Panc1 (cell line): Measurements from ENCODE around the gene MATN4. TPM values are rescaled to one million over a fixed set of nuclear protein-coding genes. Genes with fewer than 3 reads are reported as not detected.

Experiments
- ATAC-seq: fragments of 200-7000 bp; cut with Tn5 transposase; 2 replicates; pipeline ENCODE4 v1.9.1; 2020; ENCODE audit warnings: mild to moderate bottlenecking, moderate library complexity
- BruUV-seq: library from RNA; stranded (reverse); fragments of 400-500 nt; replicated peaks from 2 replicates; lab custom pipeline; 2021; lab: Mats Ljungman, UMichigan
- CTCF ChIA-PET: fragments of 300-600 bp; sonication (Branson Sonifier 250); formaldehyde crosslinking; loops from one replicate; lab custom pipeline; 2022; ENCODE audit warnings: antibody characterized with exemption; lab: Charles Lee
- POLR2A ChIA-PET: fragments of 300-600 bp; sonication (Branson Sonifier 250); formaldehyde crosslinking; loops from one replicate; lab custom pipeline; 2022; ENCODE audit warnings: antibody characterized with exemption; lab: Charles Lee
- DNase-seq: peaks from one replicate; pipeline ENCODE4 v3.0.0-alpha.2; 2010; ENCODE audit warnings: low read depth, low spot score
- H3K27ac ChIP-seq: 2 replicates; pipeline ENCODE4 v1.5.1; 2011; ENCODE audit warnings: mild to moderate bottlenecking, low read length, inconsistent platforms
- H3K27me3 ChIP-seq: fragments of 200-500 bp; sonication (Bioruptor generic); 2 replicates; pipeline ENCODE4 v1.6.0; 2014; ENCODE audit warnings: low read length, inconsistent platforms; ENCODE audit not compliant: control insufficient read depth, insufficient read depth
- H3K36me3 ChIP-seq: fragments of 200-500 bp; sonication (Bioruptor generic); 2 replicates; pipeline ENCODE4 v1.5.1; 2014; ENCODE audit warnings: inconsistent platforms, mild to moderate bottlenecking, low read length, moderate library complexity; ENCODE audit not compliant: control insufficient read depth, insufficient read depth
- H3K4me1 ChIP-seq: 2 replicates; pipeline ENCODE4 v1.5.1; 2011; ENCODE audit warnings: inconsistent platforms, mild to moderate bottlenecking, low read length, moderate library complexity; ENCODE audit not compliant: control insufficient read depth, insufficient read depth
- H3K4me3 ChIP-seq, 2 experiments: 2 replicates each; pipeline ENCODE4 v1.5.1; 2011 to 2012; ENCODE audit warnings: low read depth in 2 of 2, low read length in 2 of 2, mild to moderate bottlenecking in 2 of 2, inconsistent platforms in 1 of 2, moderate library complexity in 1 of 2
- H3K9me3 ChIP-seq: fragments of 200-500 bp; sonication (Bioruptor generic); 2 replicates; pipeline ENCODE4 v1.5.1; 2014; ENCODE audit warnings: low read depth, mild to moderate bottlenecking, inconsistent platforms, low read length, moderate library complexity; ENCODE audit not compliant: control insufficient read depth, insufficient read depth
- POLR2AphosphoS5 ChIP-seq: IDR thresholded peaks from 2 replicates; pipeline ENCODE4 v1.6.1; 2012; ENCODE audit warnings: mild to moderate bottlenecking, low read depth, low read length, moderate library complexity
- SIN3A ChIP-seq: IDR thresholded peaks from 2 replicates; pipeline ENCODE4 v1.6.1; 2012; ENCODE audit warnings: low read depth, mild to moderate bottlenecking, low read length, moderate library complexity, borderline replicate concordance; ENCODE audit not compliant: insufficient read depth
- TCF7L2 ChIP-seq: IDR thresholded peaks from 2 replicates; pipeline ENCODE4 v1.6.1; 2011; ENCODE audit warnings: mild to moderate bottlenecking, low read depth, low read length, inconsistent platforms
- in situ Hi-C: cut with HindIII; loops from 2 replicates; pipeline ENCODE4 v1.10.0; 2016; ENCODE audit warnings: low sequenced_read_pairs, low pct_unique_long_range_greater_than_20kb
- intact Hi-C: fragments of 100-400 bp; cut with micrococcal nuclease; formaldehyde crosslinking; loops from one replicate; pipeline ENCODE4 v1.10.0; 2022; ENCODE audit not compliant: unreplicated experiment
- total RNA-seq: library from RNA; stranded (reverse); gene quantifications from one replicate; pipeline ENCODE4 v1.2.1, GENCODE V29; 2021; ENCODE audit not compliant: unreplicated experiment
- TF ChIP-seq, protein P1 (sequence below): fragments of 450-650 bp; IDR thresholded peaks from 2 replicates; pipeline ENCODE4 v1.5.1; 2017; ENCODE audit warnings: mild to moderate bottlenecking
- TF ChIP-seq, protein P2 (sequence below), 2 experiments: IDR thresholded peaks; 2 replicates each; pipeline ENCODE4 v1.6.1; 2011 to 2012; ENCODE audit warnings: low read depth in 2 of 2, control low read depth in 1 of 2, low read length in 1 of 2, mild to moderate bottlenecking in 1 of 2, moderate library complexity in 1 of 2; ENCODE audit not compliant: insufficient read depth in 1 of 2

Gene MATN4
- total RNA-seq, 1 experiment from 2014 or later: 0.15 TPM

GRCh38 chr20:45320948-45321595 lies 13.0 kb upstream of the MATN4 start:
- H3K27ac ChIP-seq: no peak overlapping the region
- no peak for TF ChIP-seq TCF7L2
- TF ChIP-seq, protein P1, sequence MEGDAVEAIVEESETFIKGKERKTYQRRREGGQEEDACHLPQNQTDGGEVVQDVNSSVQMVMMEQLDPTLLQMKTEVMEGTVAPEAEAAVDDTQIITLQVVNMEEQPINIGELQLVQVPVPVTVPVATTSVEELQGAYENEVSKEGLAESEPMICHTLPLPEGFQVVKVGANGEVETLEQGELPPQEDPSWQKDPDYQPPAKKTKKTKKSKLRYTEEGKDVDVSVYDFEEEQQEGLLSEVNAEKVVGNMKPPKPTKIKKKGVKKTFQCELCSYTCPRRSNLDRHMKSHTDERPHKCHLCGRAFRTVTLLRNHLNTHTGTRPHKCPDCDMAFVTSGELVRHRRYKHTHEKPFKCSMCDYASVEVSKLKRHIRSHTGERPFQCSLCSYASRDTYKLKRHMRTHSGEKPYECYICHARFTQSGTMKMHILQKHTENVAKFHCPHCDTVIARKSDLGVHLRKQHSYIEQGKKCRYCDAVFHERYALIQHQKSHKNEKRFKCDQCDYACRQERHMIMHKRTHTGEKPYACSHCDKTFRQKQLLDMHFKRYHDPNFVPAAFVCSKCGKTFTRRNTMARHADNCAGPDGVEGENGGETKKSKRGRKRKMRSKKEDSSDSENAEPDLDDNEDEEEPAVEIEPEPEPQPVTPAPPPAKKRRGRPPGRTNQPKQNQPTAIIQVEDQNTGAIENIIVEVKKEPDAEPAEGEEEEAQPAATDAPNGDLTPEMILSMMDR: no peak
- H3K36me3 ChIP-seq: 0 out of 2 replicates have a peak, but pooled peaks cover 2% of the 10 kb centered on the region
- H3K4me3 ChIP-seq: no peak overlapping the region
- intact Hi-C loops (loop anchor here (5.0 to 10.0 kb wide), 2 partner anchors 116 to 454 kb away; no protein-coding TSS in a partner anchor), in situ Hi-C loops (no loop called here)
- ChIA-PET CTCF (no interaction called here), POLR2A (no interaction called here)
- no peak for DNase-seq
- no peaks in the 10 kb centered on the region for H3K27me3 ChIP-seq
- H3K9me3 ChIP-seq: no peaks in the 10 kb centered on the region
- BruUV-seq: no TSS peak
- ATAC-seq: no peak
- H3K4me1 ChIP-seq: peaks cover 10% of the 10 kb centered on the region

- in situ Hi-C loops (no loop called here), intact Hi-C loops (no loop called here)
- H3K27me3 ChIP-seq: no peaks in the 10 kb centered on the region
- ATAC-seq (no peak), DNase-seq (no peak)
- POLR2A ChIA-PET: no interaction called here
- BruUV-seq: no TSS peak
- TF ChIP-seq, protein P2, sequence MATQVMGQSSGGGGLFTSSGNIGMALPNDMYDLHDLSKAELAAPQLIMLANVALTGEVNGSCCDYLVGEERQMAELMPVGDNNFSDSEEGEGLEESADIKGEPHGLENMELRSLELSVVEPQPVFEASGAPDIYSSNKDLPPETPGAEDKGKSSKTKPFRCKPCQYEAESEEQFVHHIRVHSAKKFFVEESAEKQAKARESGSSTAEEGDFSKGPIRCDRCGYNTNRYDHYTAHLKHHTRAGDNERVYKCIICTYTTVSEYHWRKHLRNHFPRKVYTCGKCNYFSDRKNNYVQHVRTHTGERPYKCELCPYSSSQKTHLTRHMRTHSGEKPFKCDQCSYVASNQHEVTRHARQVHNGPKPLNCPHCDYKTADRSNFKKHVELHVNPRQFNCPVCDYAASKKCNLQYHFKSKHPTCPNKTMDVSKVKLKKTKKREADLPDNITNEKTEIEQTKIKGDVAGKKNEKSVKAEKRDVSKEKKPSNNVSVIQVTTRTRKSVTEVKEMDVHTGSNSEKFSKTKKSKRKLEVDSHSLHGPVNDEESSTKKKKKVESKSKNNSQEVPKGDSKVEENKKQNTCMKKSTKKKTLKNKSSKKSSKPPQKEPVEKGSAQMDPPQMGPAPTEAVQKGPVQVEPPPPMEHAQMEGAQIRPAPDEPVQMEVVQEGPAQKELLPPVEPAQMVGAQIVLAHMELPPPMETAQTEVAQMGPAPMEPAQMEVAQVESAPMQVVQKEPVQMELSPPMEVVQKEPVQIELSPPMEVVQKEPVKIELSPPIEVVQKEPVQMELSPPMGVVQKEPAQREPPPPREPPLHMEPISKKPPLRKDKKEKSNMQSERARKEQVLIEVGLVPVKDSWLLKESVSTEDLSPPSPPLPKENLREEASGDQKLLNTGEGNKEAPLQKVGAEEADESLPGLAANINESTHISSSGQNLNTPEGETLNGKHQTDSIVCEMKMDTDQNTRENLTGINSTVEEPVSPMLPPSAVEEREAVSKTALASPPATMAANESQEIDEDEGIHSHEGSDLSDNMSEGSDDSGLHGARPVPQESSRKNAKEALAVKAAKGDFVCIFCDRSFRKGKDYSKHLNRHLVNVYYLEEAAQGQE (IDR thresholded peaks at IDR 0.05; ENCODE audit: insufficient read depth in 1 of 2, low read depth in 2 of 2, low read length in 1 of 2): no peak
- TF ChIP-seq, protein P1: no peak
- TF ChIP-seq TCF7L2 (no peak), SIN3A (no peak), POLR2AphosphoS5 (no peak)
- H3K27ac ChIP-seq: no peak overlapping the region
- peaks cover 10% of the 10 kb centered on the region for H3K4me1 ChIP-seq
- CTCF ChIA-PET: interaction anchor here (0.6 to 1.1 kb wide), 15 partner anchors 18 to 1843 kb away, joined by 3 to 8 read pairs (median 4); no protein-coding TSS in a partner anchor
- no peaks in the 10 kb centered on the region for H3K36me3 ChIP-seq
- no peaks in the 10 kb centered on the region for H3K9me3 ChIP-seq
- H3K4me3 ChIP-seq: no peak overlapping the region
These were observed 10.8 kb upstream of the MATN4 start for GRCh38 chr20:45318948-45319347.
